ENCODE data around the gene PADI4.
"Not testable (repeated sequence)": the region's sequence is repeated elsewhere in the genome, so short reads cannot be mapped to it uniquely, and the experiment has no call there.

PADI4 gene

GRCh38 chr1:17313530-17314309, 5.7 kb downstream of the PADI4 start:
- DNase-seq (ENCODE audit: low read depth), result no peak

DNA sequence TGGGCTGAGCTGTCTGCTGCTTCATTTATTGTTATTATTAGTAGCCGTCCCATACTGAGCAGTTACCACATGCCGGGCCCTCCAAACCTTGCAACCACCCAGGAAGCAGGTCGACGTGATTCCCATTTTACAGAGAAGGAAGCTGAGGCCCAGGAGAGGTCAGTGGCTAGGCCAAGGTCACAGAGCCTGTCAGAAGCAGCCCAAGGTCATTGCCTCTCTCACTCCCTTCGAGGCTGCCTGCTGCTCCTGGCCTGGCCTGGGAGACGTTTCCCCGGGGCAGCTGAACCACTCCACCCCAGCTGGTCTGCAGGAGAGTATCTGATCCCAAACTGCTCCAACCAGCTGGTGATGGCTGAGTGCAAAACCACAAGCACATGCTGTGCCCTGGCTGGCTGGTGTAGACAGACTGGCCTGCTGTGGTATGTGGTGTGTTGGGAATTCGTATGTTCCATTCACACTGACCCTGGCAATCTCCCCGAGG, 6.5 kb downstream of the PADI4 start:
- DNase-seq (ENCODE audit: low read depth), result no peak

DNA sequence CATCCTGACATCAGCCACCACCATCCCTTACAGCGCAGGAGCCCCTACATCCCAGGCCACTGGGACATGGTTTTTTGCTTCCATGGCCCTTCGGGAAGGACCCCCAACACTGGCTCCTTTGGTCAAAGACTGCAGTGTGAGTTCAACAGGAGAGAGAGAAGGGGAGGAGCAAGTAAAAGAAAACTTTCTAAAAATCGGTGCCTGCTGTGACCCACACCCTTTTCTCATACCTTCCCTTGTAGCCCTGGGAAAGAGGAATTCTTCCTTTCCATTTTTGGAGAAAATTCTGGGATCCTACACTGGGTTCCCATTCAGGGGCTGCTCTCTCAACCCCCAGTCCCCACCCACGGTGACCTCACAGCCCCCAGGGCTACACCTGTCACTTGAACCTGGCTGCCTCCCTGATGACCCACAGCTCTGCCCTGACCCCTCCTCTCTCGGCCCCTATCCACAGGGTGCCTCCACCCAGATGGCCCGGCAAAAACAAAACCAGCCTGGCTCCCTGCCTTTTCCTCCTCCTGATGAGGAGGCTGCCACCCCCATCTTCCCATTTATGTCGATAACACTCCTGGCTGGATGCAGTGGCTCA, 7.6 kb downstream of the PADI4 start:
- DNase-seq (ENCODE audit: low read depth), result no peak

- no peak for DNase-seq (ENCODE audit: low read depth)
Measured at GRCh38 chr1:17316704-17317103, 8.7 kb downstream of the PADI4 start.

DNA sequence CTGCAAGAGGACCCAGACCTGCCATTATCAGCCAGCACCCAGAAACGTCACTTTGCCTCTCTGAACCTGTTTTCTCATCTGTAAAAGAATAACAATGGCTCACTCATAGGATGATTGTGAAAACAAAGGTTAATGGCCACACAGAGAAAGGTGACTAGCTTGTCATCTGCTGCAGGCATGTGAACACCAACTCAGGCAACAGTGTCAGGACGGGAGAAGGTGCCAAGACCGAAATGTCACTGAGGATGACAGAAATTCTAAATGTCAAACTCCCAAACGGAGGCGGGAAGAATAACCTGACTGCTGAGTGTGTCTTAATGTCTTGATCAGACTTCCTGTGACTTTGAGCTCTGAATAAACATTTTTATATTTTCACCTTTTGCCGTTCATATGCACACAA, 10.3 kb downstream of the PADI4 start:
- DNase-seq (ENCODE audit: low read depth), result no peak

- DNase-seq (ENCODE audit: low read depth), result no peak
Measured at GRCh38 chr1:17319561-17320350, 11.8 kb downstream of the PADI4 start.

DNA sequence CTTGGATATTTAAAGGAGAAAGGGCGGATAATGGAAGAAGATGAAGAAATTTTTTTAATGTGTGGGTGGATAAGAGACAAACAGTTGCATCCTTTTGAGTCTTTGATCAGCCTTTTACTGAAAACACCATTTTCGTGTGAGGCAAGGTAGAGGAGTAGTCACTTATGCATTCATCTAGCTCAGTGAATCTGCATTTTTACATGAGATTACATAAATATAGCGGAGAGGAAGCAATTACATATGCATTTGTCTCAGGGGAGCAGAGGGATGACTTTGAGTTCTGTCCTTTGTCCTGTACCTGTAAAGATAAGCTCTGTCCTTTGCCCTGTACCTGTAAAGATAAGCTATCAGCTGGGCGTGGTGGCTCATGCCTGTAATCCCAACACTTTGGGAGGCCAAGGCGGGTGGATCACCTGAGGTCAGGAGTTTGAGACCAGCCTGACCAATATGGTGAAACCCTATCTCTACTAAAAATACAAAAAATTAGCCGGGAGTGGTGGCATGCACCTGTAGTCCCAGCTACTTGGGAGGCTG, 13.9 kb downstream of the PADI4 start:
- not testable (repeated sequence) for DNase-seq (ENCODE audit: low read depth)

DNA sequence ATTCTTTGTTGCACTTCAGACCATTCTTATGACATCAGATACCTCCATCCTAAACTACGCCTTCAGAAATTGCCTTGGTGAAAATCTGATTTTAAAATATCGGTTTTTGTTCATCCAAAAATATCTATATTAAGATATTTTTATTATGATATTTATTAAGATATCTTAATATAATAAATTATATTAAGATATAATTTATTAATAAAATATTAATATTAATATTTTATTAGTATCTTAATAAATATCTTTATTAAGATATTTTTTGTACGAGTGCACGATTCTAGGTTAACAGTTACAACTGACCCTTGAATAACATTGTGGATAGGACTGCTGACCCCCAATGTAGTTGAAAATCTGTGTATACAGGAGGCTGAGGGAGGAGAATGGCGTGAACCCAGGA, 20.9 kb downstream of the PADI4 start:
- DNase-seq (ENCODE audit: low read depth), result no peak

GRCh38 chr1:17329610-17330009, 21.6 kb downstream of the PADI4 start:
- DNase-seq (ENCODE audit: low read depth), result no peak

DNA sequence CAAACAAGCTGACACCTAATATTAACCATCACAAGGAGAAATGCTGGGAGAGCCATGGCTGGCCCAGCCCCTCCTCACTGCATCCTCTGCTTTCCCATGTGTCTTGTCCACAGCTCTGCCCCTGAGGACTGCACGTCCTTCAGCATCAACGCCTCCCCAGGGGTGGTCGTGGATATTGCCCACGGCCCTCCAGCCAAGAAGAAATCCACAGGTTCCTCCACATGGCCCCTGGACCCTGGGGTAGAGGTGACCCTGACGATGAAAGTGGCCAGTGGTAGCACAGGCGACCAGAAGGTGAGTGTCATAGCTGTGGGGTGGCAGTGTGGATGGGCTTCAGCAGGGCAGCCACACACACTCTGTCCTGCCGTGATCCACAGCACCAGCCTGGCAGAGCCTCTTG, 22.9 kb downstream of the PADI4 start:
- DNase-seq (ENCODE audit: low read depth), result no peak

DNA sequence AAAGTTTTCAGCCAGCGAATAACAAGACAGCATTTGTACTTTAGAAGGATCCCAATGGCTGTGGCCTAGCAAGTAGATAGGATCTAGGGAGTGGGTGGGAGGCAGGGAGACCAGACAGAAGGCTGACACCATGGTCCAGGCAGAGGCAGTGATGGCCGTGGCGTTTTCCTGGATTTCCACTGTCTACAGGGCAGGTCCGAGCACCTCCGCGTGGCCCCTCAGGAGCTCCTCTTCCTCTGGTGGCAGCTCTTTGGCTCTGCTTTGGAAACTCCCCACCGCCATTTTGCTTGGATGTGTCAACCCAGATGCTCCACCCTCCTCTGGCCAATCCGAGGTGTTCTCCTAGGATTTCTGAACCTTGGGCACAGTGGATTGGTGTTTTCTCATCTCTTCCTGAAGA, 25.1 kb downstream of the PADI4 start:
- no peak for DNase-seq (ENCODE audit: low read depth)

DNA sequence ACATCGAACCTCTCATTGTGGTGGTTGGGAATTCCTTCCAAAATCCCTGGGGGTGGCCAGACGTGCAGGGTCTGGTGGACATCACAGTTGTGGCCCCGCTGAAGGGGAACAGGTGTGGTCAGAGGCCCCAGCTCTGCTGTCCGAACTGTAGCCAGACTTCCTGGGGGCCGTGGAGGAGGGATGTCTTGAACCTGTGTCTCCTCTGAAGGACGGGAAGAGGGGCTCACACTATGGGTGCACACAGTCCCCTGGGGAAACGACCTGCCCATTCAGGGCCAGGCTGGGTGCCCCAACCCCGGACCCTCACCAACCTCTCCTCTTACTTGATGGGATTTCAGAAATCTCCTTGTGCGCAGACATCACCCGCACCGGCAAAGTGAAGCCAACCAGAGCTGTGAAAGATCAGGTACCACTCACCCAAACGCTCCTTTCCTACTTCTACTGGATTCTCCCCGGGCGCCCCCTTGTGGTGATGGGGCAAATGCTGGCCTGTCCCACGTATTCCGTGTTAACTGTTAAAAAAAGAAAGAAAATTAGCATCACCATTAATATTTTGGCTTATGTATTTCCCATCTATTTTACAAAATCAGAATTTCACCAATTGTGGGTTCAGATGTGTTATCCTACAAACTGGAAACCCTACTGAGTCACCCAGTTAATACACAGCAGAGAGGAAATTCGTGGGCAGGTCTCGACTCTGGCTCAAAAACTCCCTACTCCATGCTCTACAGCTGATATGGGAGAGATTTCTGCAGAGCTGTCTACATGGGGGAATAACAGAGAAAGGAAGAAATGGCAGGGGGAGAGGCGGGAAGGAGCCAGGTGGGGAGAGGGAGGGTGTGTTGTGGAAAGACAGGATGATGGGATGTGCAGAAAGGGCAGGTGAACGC, 28.1 kb downstream of the PADI4 start:
- peak; percentile 16 for DNase-seq (ENCODE audit: low read depth)

DNA sequence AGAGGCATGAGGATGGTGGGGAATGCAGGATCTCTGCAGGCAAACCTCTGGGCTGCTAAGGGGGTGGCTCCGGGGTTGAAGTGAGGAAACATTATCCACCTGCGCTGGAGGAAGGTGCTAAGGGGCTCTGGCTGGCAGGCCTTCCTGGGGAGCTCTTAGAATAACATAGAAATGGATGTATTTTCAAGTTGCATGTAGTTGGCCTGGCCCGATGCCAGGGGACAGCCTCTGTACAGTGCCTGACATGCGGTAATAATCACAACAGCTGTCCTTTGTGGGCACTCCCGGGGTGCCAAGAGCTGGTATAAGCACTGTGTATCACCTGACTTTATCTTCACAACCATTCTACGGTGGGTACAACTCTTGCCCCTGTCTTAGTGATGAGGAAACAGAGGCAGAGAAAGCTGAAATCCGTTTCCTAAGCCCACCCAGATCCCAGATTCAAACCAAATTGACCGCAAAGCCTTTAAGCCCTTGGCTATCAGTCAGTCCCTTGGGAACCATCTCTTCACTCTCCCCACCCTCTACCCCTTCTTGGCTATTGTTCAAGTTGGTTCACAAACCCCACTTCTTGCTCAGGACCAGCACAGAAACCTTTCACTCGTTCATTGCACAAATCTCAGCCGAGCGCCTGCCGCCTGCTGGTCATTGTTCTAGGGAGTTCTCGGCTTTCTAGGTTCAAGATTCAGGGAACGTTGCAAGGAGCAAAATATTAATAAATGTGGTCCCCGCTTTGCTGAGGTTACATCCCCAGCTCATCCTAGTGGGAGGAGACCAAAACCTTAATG, 30.9 kb downstream of the PADI4 start:
- DNase-seq (ENCODE audit: low read depth), result no peak

GRCh38 chr1:17339521-17339920, 31.5 kb downstream of the PADI4 start:
- no peak for DNase-seq (ENCODE audit: low read depth)

DNA sequence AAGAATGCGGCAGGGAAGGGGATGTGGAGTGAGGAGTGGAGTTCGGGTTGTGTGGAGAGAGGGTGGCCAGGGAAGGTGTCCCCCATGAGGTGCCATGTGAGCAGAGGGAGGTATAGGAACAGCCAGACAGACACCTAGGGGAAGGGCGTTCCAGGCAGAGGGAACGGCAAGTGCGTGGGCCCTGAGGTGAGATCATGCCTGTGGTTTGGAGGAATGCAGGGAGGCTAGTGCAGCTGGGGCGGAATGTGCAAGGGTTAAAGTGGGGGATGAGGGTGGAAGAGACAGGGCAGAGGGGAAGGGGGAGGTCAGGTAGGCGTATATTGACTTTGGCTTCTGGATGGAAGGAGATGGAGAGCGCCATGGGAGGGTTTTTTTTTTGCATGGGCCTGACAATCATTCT, 32.4 kb downstream of the PADI4 start:
- no peak for DNase-seq (ENCODE audit: low read depth)

DNA sequence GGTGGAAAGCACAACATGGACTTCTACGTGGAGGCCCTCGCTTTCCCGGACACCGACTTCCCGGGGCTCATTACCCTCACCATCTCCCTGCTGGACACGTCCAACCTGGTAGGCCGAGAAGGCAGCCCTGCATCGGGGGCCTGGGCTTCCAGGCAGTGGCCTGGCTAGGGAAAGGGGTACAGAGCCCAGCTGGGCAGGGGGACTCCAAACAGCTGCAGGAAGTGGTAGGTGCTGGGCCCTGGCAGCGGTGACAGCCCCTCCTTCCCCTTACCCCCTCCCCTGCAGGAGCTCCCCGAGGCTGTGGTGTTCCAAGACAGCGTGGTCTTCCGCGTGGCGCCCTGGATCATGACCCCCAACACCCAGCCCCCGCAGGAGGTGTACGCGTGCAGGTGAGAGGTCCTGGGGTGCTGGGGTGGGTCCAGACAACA, 34.0 kb downstream of the PADI4 start:
- DNase-seq (ENCODE audit: low read depth), result no peak

GRCh38 chr1:17345506-17345905, 37.5 kb downstream of the PADI4 start:
- DNase-seq (ENCODE audit: low read depth), result not testable (repeated sequence)

DNA sequence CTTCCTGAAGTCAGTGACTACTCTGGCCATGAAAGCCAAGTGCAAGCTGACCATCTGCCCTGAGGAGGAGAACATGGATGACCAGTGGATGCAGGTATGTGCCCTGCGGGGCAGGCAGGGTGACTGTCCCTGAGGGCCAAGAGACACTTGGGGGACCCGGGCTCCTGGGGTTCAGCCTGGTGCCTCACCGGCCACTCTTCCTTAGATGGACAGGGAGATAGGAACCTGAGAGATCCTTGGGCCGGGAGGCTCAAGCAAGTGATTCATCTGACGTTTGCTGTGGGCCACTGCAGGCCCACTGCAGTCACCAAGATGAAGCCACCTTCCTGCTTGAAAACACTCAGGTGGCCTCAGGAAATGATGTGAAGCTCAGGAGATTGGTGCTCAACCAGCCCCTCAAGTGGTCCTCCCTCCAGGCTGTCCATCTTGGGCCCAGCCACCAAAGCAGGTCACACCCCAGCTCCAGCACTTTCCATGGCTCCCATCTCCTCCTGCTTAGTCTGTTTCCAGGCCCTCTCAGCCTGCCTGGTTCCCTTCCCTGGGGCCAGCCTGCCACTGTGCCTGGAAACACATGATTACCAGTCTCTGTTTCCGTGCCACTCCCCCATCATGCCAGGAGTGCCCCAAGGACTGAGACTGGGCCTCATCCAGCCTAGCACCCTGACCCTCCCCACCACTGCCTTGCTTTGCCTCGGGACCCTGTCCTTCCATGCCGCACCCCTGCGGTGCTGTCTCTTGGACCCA, 38.2 kb downstream of the PADI4 start:
- no peak for DNase-seq (ENCODE audit: low read depth)

- no peak for DNase-seq (ENCODE audit: low read depth)
Measured at GRCh38 chr1:17347769-17348592, 40.0 kb downstream of the PADI4 start.

Measured in fibroblast of the conjunctiva (primary cell).